ENCODE measurements around the gene SETD7. TPM values are rescaled to one million over a fixed set of nuclear protein-coding genes. Genes with fewer than 3 reads are reported as not detected.

Gene SETD7
- polyA plus RNA-seq, 1 donor from 2014 or later = 12.0 TPM

GRCh38 chr4:139481465-139481864 is 74.6 kb downstream of the SETD7 start:
- Histone ChIP-seq H3K79me2 (replicated peaks; ENCODE audit: insufficient read depth, low read length) (no peaks in the 10 kb centered on the region), H3K4me2 (ENCODE audit: low read length) (no peak overlapping the region), H2AFZ (ENCODE audit: low read depth, low read length) (no peak overlapping the region), H3K9me3 (ENCODE audit: low read length) (no peaks in the 10 kb centered on the region), H3K9me2 (ENCODE audit: insufficient read depth, low read length) (no peaks in the 10 kb centered on the region), H3K27ac (ENCODE audit: low read length) (no peak overlapping the region), H3K36me3 (ENCODE audit: insufficient read depth, low read length) (no peaks in the 10 kb centered on the region), H3K4me3 (ENCODE audit: low read length) (no peak overlapping the region), H3K27me3 (ENCODE audit: insufficient read depth, low read depth, low read length) (no peaks in the 10 kb centered on the region), H3F3A (ENCODE audit: insufficient read depth, low read length, poor library complexity, severe bottlenecking) (no peaks in the 10 kb centered on the region), H3K9ac (ENCODE audit: low read length) (no peak overlapping the region), H4K20me1 (ENCODE audit: insufficient read depth) (no peaks in the 10 kb centered on the region)
- TF ChIP-seq, protein P1, sequence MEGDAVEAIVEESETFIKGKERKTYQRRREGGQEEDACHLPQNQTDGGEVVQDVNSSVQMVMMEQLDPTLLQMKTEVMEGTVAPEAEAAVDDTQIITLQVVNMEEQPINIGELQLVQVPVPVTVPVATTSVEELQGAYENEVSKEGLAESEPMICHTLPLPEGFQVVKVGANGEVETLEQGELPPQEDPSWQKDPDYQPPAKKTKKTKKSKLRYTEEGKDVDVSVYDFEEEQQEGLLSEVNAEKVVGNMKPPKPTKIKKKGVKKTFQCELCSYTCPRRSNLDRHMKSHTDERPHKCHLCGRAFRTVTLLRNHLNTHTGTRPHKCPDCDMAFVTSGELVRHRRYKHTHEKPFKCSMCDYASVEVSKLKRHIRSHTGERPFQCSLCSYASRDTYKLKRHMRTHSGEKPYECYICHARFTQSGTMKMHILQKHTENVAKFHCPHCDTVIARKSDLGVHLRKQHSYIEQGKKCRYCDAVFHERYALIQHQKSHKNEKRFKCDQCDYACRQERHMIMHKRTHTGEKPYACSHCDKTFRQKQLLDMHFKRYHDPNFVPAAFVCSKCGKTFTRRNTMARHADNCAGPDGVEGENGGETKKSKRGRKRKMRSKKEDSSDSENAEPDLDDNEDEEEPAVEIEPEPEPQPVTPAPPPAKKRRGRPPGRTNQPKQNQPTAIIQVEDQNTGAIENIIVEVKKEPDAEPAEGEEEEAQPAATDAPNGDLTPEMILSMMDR (IDR thresholded peaks at IDR 0.05; ENCODE audit: poor library complexity, severe bottlenecking) = no peak
- TF ChIP-seq RAD21 (conservative IDR thresholded peaks at IDR 0.05) (no peak), EP300 (conservative IDR thresholded peaks at IDR 0.05; ENCODE audit: poor library complexity, severe bottlenecking) (no peak), SMC3 (conservative IDR thresholded peaks at IDR 0.05; ENCODE audit: poor library complexity) (no peak), TAF1 (IDR thresholded peaks at IDR 0.05; ENCODE audit: low read depth) (no peak), EZH2 (IDR thresholded peaks at IDR 0.05; ENCODE audit: borderline replicate concordance, insufficient read depth, low read length, poor library complexity, severe bottlenecking) (no peak), POLR2AphosphoS5 (IDR thresholded peaks at IDR 0.05) (no peak), MXI1 (conservative IDR thresholded peaks at IDR 0.05; ENCODE audit: poor library complexity, severe bottlenecking) (no peak)
- TF ChIP-seq, protein P2, sequence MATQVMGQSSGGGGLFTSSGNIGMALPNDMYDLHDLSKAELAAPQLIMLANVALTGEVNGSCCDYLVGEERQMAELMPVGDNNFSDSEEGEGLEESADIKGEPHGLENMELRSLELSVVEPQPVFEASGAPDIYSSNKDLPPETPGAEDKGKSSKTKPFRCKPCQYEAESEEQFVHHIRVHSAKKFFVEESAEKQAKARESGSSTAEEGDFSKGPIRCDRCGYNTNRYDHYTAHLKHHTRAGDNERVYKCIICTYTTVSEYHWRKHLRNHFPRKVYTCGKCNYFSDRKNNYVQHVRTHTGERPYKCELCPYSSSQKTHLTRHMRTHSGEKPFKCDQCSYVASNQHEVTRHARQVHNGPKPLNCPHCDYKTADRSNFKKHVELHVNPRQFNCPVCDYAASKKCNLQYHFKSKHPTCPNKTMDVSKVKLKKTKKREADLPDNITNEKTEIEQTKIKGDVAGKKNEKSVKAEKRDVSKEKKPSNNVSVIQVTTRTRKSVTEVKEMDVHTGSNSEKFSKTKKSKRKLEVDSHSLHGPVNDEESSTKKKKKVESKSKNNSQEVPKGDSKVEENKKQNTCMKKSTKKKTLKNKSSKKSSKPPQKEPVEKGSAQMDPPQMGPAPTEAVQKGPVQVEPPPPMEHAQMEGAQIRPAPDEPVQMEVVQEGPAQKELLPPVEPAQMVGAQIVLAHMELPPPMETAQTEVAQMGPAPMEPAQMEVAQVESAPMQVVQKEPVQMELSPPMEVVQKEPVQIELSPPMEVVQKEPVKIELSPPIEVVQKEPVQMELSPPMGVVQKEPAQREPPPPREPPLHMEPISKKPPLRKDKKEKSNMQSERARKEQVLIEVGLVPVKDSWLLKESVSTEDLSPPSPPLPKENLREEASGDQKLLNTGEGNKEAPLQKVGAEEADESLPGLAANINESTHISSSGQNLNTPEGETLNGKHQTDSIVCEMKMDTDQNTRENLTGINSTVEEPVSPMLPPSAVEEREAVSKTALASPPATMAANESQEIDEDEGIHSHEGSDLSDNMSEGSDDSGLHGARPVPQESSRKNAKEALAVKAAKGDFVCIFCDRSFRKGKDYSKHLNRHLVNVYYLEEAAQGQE (IDR thresholded peaks at IDR 0.05; ENCODE audit: borderline replicate concordance) = no peak

DNA sequence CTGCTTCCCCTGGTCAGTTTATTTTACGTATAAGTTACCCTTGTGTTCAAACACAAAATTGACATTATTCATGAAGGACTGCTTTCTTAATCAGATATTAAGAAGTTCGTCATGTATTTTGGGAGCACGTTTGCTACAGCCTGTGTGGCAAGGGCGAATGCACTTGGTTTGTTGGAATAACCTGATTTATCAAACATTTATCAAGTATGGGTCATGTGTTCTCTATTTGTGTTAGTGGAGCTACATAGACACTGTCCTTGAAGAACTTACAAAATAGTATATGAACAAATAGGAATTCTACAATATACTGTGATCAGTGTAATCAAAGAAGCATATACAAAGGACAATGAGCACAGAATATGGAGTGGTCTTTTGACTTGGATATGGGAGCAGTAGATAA is 79.7 kb downstream of the SETD7 start:
- Histone ChIP-seq H3K4me2 (ENCODE audit: low read length) (no peak overlapping the region), H3F3A (ENCODE audit: insufficient read depth, low read length, poor library complexity, severe bottlenecking) (no peaks in the 10 kb centered on the region), H2AFZ (ENCODE audit: low read depth, low read length) (no peak overlapping the region), H3K9me3 (ENCODE audit: low read length) (peaks cover 7% of the 10 kb centered on the region), H3K4me3 (ENCODE audit: low read length) (no peak overlapping the region), H3K27me3 (ENCODE audit: insufficient read depth, low read depth, low read length) (no peaks in the 10 kb centered on the region), H3K9me2 (ENCODE audit: insufficient read depth, low read length) (no peaks in the 10 kb centered on the region), H3K9ac (ENCODE audit: low read length) (no peak overlapping the region), H3K36me3 (ENCODE audit: insufficient read depth, low read length) (peaks cover 12% of the 10 kb centered on the region), H4K20me1 (ENCODE audit: insufficient read depth) (no peaks in the 10 kb centered on the region), H3K27ac (ENCODE audit: low read length) (no peak overlapping the region), H3K79me2 (replicated peaks; ENCODE audit: insufficient read depth, low read length) (no peaks in the 10 kb centered on the region)
- TF ChIP-seq POLR2AphosphoS5 (IDR thresholded peaks at IDR 0.05) (no peak), EZH2 (IDR thresholded peaks at IDR 0.05; ENCODE audit: borderline replicate concordance, insufficient read depth, low read length, poor library complexity, severe bottlenecking) (no peak), MXI1 (conservative IDR thresholded peaks at IDR 0.05; ENCODE audit: poor library complexity, severe bottlenecking) (no peak), SMC3 (conservative IDR thresholded peaks at IDR 0.05; ENCODE audit: poor library complexity) (no peak)
